GM21825 (cell line): ENCODE measurements around the gene KCTD8.
"Not testable (repeated sequence)": the region's sequence is repeated elsewhere in the genome, so short reads cannot be mapped to it uniquely, and the experiment has no call there.

Experiments used
- ATAC-seq: cut with Tn5 transposase; IDR thresholded peaks from one replicate; pipeline ENCODE4 v1.9.1; 2021; ENCODE audit warnings: mild to moderate bottlenecking, moderate library complexity; ENCODE audit not compliant: unreplicated experiment

Gene KCTD8

GRCh38 chr4:44167766-44168165, 280.8 kb downstream of the KCTD8 start:
- not testable (repeated sequence) for ATAC-seq

DNA sequence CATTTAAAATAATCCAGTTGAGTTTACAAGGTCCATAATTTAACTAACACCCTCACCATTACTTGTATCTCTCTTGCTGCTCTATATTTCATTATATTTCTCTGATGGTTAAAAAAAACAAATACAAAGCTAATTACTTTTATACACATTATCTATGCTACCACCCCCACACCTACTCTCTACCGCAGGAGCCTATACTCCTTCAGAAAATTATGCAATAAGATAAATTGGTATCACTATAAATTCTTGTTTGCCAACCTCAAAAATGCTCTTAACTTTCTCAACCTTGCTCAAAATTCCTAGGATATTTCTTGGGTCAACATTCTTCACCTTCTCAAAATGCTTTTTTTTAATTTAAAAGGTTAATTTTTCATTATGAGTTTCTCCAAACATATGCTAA, 282.7 kb downstream of the KCTD8 start:
- no peak for ATAC-seq

DNA sequence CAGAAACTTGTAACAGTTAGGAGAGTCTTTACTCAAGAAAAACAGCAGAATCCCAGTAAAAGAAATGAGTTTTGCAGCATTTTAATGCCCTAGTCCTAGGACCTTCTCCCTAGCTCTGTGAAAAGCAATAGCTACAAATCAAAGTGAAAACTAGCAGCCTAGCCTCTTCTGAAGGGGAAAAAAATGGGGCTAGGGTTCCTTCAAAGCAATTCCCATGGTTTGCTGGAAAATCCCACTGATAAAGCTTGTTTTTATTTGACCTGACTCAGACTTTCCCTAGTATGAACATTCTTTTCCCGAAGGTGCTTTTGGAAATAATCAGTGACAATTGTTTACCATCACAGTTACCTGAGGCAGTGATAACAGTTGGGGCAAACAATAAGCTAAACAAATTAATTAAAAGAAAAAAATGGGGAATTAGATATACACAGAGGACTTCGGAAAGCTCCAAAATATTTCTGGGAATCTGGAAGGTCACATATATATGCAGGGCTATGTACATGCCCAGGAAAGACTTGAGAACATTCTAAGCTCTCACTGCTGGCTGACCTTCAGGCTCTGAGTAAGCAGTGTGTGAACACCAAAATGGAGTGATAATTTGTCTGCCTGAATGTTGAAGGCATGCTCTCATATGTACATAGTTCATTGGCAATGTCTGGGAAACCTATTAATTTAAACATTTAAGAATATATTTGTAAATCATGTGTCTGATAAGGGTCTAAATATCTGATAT, 285.9 kb downstream of the KCTD8 start:
- ATAC-seq: no peak

- ATAC-seq: no peak
These were observed 286.9 kb downstream of the KCTD8 start for GRCh38 chr4:44161756-44162155.

DNA sequence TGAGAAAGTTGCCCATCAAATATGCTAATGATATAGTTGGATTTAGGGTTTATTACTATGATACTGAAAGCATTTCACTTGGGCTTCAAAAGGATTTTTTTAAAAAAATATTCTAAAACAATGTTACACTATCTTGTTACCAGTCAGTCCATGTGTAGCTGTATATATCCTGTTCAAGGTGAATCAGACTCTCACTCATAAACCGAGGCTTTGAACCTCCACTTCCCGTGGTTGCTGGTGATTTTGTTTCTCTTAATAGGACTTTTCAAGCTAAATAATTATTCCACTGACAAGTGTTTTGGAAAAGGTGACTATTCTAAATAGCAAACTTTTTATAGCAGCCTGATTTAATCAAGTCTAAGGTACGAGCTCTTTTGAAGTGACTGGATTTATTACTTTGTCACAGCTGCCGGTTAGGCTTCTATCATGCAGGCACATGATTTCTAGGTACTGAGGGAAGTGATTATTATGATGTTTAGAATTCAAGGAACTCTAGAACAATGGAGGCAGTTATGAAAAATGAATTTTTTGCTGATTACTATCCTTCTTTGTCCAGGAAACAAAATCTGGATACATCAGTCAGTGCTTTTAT, 287.7 kb downstream of the KCTD8 start:
- no peak for ATAC-seq

DNA sequence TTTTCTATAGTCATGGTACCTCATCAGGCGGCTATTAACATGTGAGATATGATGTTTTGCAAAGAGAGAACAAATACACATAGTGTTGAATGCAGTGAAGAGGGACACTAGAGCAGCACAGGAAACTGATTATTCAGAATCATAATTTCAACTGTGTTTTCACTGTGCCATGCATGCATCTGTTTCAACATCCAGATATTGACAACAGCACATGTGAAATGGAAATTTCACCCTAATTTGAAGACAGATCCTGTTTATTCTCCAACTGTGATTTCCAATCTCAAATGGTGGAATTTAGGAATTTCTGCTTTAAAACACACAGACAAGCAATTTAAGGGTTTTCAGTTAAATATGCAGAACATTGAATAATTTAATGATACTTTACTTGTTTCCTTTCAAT, 288.6 kb downstream of the KCTD8 start:
- ATAC-seq: no peak

DNA sequence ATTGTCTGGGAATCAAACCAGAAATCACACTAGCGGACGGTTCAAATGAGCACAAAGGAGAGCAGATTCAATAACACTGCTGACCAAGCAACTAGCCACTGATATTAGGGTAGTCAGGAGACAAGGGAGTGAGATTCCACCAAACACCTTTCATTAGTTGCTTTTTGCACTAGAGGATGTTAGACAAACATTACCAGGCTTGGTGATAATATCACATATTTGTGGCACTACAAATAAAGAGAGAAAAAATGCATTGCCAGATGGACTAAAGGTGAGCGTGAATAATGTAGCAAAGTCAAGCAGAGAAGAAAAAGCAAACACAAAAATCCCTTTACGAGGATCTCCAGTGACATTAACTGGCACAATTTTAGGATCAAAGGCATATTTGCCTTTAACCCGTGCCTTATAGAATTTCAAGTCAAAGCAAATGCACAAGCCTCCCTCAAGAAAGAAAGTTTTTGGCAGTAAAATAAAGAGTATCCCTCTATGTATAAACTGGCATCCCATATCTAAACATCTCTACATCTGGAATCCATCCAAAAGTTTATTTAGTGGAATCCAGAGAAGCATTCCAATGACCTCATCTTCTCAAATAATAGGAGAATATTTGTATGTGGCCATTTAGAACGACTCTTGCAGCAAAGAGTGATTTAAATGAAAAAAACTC, 290.9 kb downstream of the KCTD8 start:
- ATAC-seq: no peak

- no peak for ATAC-seq
These were observed 298.5 kb downstream of the KCTD8 start for GRCh38 chr4:44150091-44150576.

DNA sequence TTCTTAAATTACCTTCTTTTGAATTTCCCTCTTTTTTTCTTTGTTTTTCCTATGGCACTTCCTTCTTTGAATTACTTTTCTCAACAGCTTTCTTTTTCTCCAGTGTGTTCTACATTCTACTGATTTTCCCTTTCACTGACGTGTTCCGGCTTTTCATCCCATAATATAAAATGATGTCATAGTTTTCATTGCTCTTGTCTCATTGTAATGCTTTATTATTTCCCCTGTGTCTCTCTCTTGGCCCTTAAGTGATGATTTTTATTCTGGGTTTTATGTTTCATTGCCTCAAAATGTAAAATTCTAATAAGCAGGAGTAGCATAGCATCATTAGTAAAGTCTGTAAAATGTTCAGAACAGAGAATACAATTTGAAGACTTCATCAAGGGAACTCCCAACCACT, 299.3 kb downstream of the KCTD8 start:
- ATAC-seq: no peak

DNA sequence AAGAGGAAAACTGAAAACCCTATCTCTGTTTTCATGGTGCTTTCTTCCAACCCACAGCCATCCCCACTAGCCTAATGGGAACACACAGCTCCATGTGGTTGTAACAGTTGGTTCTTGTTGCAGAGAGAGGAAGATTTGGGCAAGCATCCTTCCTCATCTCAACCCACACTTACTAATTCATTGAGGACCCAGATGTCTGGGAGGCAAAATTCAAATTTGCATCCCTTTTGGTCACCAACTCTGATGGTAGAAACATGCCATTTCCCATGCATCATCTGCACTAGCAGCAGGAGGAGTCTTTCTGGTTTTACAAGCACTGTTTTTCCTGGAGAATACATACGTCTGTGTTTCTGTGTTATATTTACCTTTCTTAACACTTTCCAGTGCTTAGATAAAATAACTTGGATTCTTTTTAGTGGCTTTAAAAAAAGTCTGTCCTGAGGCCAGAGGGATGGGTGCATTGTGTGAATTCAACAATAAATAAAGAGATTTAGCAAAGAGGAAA, 301.0 kb downstream of the KCTD8 start:
- no peak for ATAC-seq

DNA sequence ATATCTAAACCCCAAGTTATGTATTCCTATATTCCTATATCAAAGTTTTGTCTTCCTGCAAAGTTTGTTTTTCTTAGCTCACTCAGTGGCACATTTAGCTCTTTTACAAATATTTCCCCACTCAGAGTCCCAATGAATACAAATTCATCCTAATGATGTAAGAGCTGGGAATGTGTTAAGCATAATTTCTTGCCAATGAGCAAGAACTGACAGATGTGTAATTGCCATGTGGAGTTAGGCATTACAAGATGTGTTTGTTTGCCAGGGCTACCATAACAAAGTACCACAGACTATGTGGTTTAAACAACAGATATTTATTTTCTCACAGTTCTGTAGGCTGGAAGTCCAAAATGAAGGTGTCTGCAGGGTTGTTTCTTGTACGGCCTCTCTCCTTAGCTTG, 302.1 kb downstream of the KCTD8 start:
- ATAC-seq: no peak

DNA sequence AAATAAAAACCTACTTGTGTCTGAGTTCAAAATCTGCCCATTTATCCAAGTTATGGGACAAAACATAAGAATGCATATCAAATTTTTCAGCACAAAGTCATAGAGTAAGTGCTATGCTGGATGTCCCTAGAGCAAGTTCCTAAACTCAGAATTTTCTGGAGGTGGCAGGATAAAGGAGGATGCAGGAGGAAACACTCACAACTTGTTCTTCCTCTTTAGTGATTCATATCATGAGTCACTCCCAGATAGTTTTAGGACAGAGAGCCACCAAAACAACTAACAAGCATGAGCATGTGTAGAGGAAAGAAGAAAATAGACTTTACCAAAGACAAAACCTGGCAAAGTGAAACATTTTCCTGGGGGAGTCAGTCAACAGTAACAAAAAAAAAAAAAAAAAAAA, 302.7 kb downstream of the KCTD8 start:
- ATAC-seq: no peak

- ATAC-seq: no peak
These were observed 316.1 kb downstream of the KCTD8 start for GRCh38 chr4:44132526-44132925.
